Measurements from ENCODE around the gene SIX5.

DNA sequence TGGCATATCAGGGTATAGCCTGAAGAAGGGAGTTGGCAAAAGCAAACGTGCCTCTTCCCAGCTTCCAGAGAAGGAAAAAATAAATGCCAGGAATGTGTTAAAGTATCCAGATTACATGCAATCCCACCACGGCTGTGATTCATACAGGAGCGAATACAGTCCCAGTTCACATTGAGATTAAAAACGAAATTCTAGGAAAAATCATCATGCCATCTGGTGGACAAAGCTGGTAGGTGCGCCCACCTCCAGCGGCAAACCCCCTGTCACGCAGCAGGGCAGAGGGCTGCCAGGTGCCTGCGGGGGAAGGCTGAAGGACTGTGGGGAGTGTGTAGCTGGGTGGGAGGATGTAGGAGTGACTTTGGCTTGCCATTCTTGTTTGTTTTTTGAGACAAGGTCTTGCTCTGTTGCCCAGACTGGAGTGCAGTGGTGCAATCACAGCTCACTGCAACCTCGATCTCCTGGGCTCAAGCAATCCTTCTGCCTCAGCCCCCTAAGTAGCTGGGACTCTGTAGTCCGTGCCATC, 30.0 kb upstream of the SIX5 start:
- TF ChIP-seq, protein P1, sequence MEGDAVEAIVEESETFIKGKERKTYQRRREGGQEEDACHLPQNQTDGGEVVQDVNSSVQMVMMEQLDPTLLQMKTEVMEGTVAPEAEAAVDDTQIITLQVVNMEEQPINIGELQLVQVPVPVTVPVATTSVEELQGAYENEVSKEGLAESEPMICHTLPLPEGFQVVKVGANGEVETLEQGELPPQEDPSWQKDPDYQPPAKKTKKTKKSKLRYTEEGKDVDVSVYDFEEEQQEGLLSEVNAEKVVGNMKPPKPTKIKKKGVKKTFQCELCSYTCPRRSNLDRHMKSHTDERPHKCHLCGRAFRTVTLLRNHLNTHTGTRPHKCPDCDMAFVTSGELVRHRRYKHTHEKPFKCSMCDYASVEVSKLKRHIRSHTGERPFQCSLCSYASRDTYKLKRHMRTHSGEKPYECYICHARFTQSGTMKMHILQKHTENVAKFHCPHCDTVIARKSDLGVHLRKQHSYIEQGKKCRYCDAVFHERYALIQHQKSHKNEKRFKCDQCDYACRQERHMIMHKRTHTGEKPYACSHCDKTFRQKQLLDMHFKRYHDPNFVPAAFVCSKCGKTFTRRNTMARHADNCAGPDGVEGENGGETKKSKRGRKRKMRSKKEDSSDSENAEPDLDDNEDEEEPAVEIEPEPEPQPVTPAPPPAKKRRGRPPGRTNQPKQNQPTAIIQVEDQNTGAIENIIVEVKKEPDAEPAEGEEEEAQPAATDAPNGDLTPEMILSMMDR (IDR thresholded peaks at IDR 0.05) = peak; percentile 71
- TF ChIP-seq, protein P2, sequence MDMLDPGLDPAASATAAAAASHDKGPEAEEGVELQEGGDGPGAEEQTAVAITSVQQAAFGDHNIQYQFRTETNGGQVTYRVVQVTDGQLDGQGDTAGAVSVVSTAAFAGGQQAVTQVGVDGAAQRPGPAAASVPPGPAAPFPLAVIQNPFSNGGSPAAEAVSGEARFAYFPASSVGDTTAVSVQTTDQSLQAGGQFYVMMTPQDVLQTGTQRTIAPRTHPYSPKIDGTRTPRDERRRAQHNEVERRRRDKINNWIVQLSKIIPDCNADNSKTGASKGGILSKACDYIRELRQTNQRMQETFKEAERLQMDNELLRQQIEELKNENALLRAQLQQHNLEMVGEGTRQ (CRISPR knock-in tag; IDR thresholded peaks at IDR 0.05) = no peak
- TF ChIP-seq, protein P3, sequence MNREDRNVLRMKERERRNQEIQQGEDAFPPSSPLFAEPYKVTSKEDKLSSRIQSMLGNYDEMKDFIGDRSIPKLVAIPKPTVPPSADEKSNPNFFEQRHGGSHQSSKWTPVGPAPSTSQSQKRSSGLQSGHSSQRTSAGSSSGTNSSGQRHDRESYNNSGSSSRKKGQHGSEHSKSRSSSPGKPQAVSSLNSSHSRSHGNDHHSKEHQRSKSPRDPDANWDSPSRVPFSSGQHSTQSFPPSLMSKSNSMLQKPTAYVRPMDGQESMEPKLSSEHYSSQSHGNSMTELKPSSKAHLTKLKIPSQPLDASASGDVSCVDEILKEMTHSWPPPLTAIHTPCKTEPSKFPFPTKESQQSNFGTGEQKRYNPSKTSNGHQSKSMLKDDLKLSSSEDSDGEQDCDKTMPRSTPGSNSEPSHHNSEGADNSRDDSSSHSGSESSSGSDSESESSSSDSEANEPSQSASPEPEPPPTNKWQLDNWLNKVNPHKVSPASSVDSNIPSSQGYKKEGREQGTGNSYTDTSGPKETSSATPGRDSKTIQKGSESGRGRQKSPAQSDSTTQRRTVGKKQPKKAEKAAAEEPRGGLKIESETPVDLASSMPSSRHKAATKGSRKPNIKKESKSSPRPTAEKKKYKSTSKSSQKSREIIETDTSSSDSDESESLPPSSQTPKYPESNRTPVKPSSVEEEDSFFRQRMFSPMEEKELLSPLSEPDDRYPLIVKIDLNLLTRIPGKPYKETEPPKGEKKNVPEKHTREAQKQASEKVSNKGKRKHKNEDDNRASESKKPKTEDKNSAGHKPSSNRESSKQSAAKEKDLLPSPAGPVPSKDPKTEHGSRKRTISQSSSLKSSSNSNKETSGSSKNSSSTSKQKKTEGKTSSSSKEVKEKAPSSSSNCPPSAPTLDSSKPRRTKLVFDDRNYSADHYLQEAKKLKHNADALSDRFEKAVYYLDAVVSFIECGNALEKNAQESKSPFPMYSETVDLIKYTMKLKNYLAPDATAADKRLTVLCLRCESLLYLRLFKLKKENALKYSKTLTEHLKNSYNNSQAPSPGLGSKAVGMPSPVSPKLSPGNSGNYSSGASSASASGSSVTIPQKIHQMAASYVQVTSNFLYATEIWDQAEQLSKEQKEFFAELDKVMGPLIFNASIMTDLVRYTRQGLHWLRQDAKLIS (CRISPR knock-in tag; IDR thresholded peaks at IDR 0.05; ENCODE audit: borderline replicate concordance) = no peak
- no peak for TF ChIP-seq ESRRA (CRISPR knock-in tag; IDR thresholded peaks at IDR 0.05; ENCODE audit: borderline replicate concordance)

Measured in WTC11 (cell line).